IMR-90 (cell line): ENCODE data around the gene ARL4C. TPM values are rescaled to one million over a fixed set of nuclear protein-coding genes. Genes with fewer than 3 reads are reported as not detected.
A peak's percentile ranks its signal among the peaks of the same experiment; 100 is the strongest.

ENCODE experiments used
- ATAC-seq: fragments of 200-7000 bp; cut with Tn5 transposase; 2 replicates; pipeline ENCODE4 v1.9.1; 2020; ENCODE audit warnings: low read depth, mild to moderate bottlenecking, moderate library complexity
- BruUV-seq: library from RNA; stranded (reverse); fragments of 400-500 nt; replicated peaks from 2 replicates; lab custom pipeline; 2021; lab: Mats Ljungman, UMichigan
- CTCF ChIA-PET: fragments of 300-600 bp; formaldehyde crosslinking; extraction: SDS; loops from one replicate; lab custom pipeline; 2021; ENCODE audit warnings: antibody characterized with exemption; lab: Yijun Ruan, JAX
- POLR2A ChIA-PET: fragments of 300-600 bp; sonication (Branson Sonifier 250); formaldehyde crosslinking; loops from one replicate; lab custom pipeline; 2022; ENCODE audit warnings: antibody characterized with exemption; ENCODE audit not compliant: unreplicated experiment; lab: Charles Lee
- DNase-seq: peaks from one replicate; pipeline ENCODE4 v3.0.0; 2013
- H2AFZ ChIP-seq: replicated peaks from 2 replicates; pipeline ENCODE3; 2013; ENCODE audit warnings: low read length, mild to moderate bottlenecking; ENCODE audit not compliant: poor library complexity
- H2AK5ac ChIP-seq: 2 replicates; pipeline ENCODE4 v1.6.1; 2013; ENCODE audit warnings: low read depth, low read length, inconsistent platforms
- H2AK9ac ChIP-seq: replicated peaks from 2 replicates; pipeline ENCODE3; 2013; ENCODE audit warnings: mild to moderate bottlenecking, low read depth, low read length, moderate library complexity; ENCODE audit not compliant: poor library complexity
- H2BK120ac ChIP-seq: 2 replicates; pipeline ENCODE4 v1.6.1; 2013; ENCODE audit warnings: low read depth, low read length, inconsistent platforms
- H2BK15ac ChIP-seq: 3 replicates; pipeline ENCODE4 v1.6.1; 2013; ENCODE audit warnings: low read depth, low read length, inconsistent platforms
- H2BK20ac ChIP-seq: 2 replicates; pipeline ENCODE4 v1.6.1; 2013; ENCODE audit warnings: low read depth, mild to moderate bottlenecking, inconsistent platforms, low read length, moderate library complexity
- H2BK5ac ChIP-seq: 2 replicates; pipeline ENCODE4 v1.6.1; 2013; ENCODE audit warnings: mild to moderate bottlenecking, low read depth, low read length, inconsistent platforms; ENCODE audit not compliant: poor library complexity, severe bottlenecking
- H3K14ac ChIP-seq: replicated peaks from 2 replicates; pipeline ENCODE4 v1.6.1; 2013; ENCODE audit warnings: low read depth, low read length, inconsistent platforms
- H3K18ac ChIP-seq: 2 replicates; pipeline ENCODE4 v1.6.1; 2013; ENCODE audit warnings: low read depth, low read length, control low read depth
- H3K23ac ChIP-seq: 2 replicates; pipeline ENCODE4 v1.6.1; 2013; ENCODE audit warnings: low read depth, low read length, inconsistent platforms
- H3K27ac ChIP-seq: 2 replicates; pipeline ENCODE4 v1.5.1; 2013; ENCODE audit warnings: mild to moderate bottlenecking, control low read depth, low read length; ENCODE audit not compliant: insufficient read depth
- H3K27me3 ChIP-seq: 2 replicates; pipeline ENCODE4 v1.6.1; 2013; ENCODE audit warnings: low read length; ENCODE audit not compliant: control insufficient read depth, insufficient read depth
- H3K36me3 ChIP-seq: 2 replicates; pipeline ENCODE4 v1.6.1; 2013; ENCODE audit warnings: low read length, mixed read lengths; ENCODE audit not compliant: control insufficient read depth, insufficient read depth
- H3K4ac ChIP-seq: 2 replicates; pipeline ENCODE4 v1.6.1; 2013; ENCODE audit warnings: low read depth, low read length, inconsistent platforms
- H3K4me1 ChIP-seq: 2 replicates; pipeline ENCODE4 v1.6.1; 2013; ENCODE audit warnings: low read length, mixed read lengths; ENCODE audit not compliant: control insufficient read depth, insufficient read depth
- H3K4me2 ChIP-seq: 2 replicates; pipeline ENCODE4 v1.6.1; 2013; ENCODE audit warnings: low read depth, mild to moderate bottlenecking, control low read depth, low read length, moderate library complexity
- H3K4me3 ChIP-seq: 2 replicates; pipeline ENCODE4 v1.5.1; 2013; ENCODE audit warnings: low read depth, mild to moderate bottlenecking, control low read depth, low read length, moderate library complexity; ENCODE audit not compliant: insufficient read depth
- H3K56ac ChIP-seq: 2 replicates; pipeline ENCODE4 v1.6.1; 2013; ENCODE audit warnings: low read length, inconsistent platforms; ENCODE audit not compliant: insufficient read depth; ENCODE audit errors: extremely low read depth
- H3K79me1 ChIP-seq, 2 experiments: 2 replicates each; pipeline ENCODE4 v1.6.1; 2013; ENCODE audit warnings: low read length in 2 of 2, inconsistent platforms in 1 of 2, low read depth in 1 of 2
- H3K9ac ChIP-seq: 2 replicates; pipeline ENCODE4 v1.6.1; 2013; ENCODE audit warnings: low read depth, low read length, control low read depth
- H3K9me1 ChIP-seq: 2 replicates; pipeline ENCODE4 v1.6.1; 2013; ENCODE audit warnings: low read length, inconsistent platforms; ENCODE audit not compliant: insufficient read depth
- H3K9me3 ChIP-seq: 2 replicates; pipeline ENCODE4 v1.6.1; 2013; ENCODE audit warnings: low read length; ENCODE audit not compliant: control insufficient read depth, insufficient read depth
- H4K20me1 ChIP-seq: 2 replicates; pipeline ENCODE4 v1.6.1; 2013; ENCODE audit warnings: low read length, inconsistent platforms; ENCODE audit not compliant: insufficient read depth
- H4K5ac ChIP-seq: 2 replicates; pipeline ENCODE4 v1.6.1; 2013; ENCODE audit warnings: mild to moderate bottlenecking, low read depth, low read length, control low read depth
- H4K8ac ChIP-seq, 2 experiments: 2 replicates each; pipeline ENCODE4 v1.6.1; 2013; ENCODE audit warnings: low read depth in 2 of 2, low read length in 2 of 2, control low read depth in 1 of 2, inconsistent platforms in 1 of 2
- H4K91ac ChIP-seq: 2 replicates; pipeline ENCODE4 v1.6.1; 2013; ENCODE audit warnings: low read depth, low read length, inconsistent platforms; ENCODE audit not compliant: insufficient read depth
- CHD1 ChIP-seq: IDR thresholded peaks from 2 replicates; pipeline ENCODE4 v1.6.1; 2012; ENCODE audit warnings: low read depth, low read length, improper control_type of control experiment
- ELK1 ChIP-seq: fragments of 150-350 bp; IDR thresholded peaks from 2 replicates; pipeline ENCODE4 v1.6.1; 2016; ENCODE audit warnings: low read depth, mild to moderate bottlenecking, low read length, moderate library complexity, borderline replicate concordance
- FOS ChIP-seq: fragments of 150-350 bp; IDR thresholded peaks from 2 replicates; pipeline ENCODE4 v1.6.1; 2016; ENCODE audit warnings: low read depth, low read length
- MAFK ChIP-seq: IDR thresholded peaks from 2 replicates; pipeline ENCODE4 v1.6.1; 2012; ENCODE audit warnings: low read depth, low read length, improper control_type of control experiment
- MAZ ChIP-seq: IDR thresholded peaks from 2 replicates; pipeline ENCODE4 v1.6.1; 2012; ENCODE audit warnings: low read depth, mild to moderate bottlenecking, low read length, improper control_type of control experiment, moderate library complexity, borderline replicate concordance
- MXI1 ChIP-seq: IDR thresholded peaks from 2 replicates; pipeline ENCODE4 v1.6.1; 2012; ENCODE audit warnings: low read depth, mild to moderate bottlenecking, low read length, moderate library complexity, borderline replicate concordance
- RCOR1 ChIP-seq: IDR thresholded peaks from 2 replicates; pipeline ENCODE4 v1.6.1; 2012; ENCODE audit warnings: mild to moderate bottlenecking, low read length, improper control_type of control experiment; ENCODE audit not compliant: insufficient replicate concordance
- SMC3 ChIP-seq: fragments of 150-350 bp; IDR thresholded peaks from 2 replicates; pipeline ENCODE4 v1.6.1; 2016; ENCODE audit warnings: low read depth, mild to moderate bottlenecking, antibody characterized with exemption, low read length, moderate library complexity
- WGBS, 2 experiments: methylation state at CpG; one replicate each; pipeline versions ENCODE4 v1.1.5 to v1.1.7; 2013; ENCODE audit warnings: missing lambda C conversion rate in 2 of 2; ENCODE audit not compliant: insufficient read length in 1 of 2; ENCODE audit errors: extremely low coverage in 2 of 2; 5-methylcytosine and 5-hydroxymethylcytosine counted together
- dilution Hi-C: fragments of 300-500 bp; cut with HindIII; formaldehyde crosslinking; loops from one replicate; pipeline ENCODE4 v1.14.3; 2018; ENCODE audit warnings: low sequenced_read_pairs; ENCODE audit not compliant: unreplicated experiment
- in situ Hi-C: fragments of 300-500 bp; cut with MboI; formaldehyde crosslinking; loops from 3 replicates; pipeline ENCODE4 v1.14.3; 2019; ENCODE audit warnings: low sequenced_read_pairs, inconsistent platforms, mixed read lengths
- intact Hi-C: fragments of 100-400 bp; cut with micrococcal nuclease; formaldehyde crosslinking; loops from 2 replicates; pipeline ENCODE4 v1.10.0; 2022
- polyA plus RNA-seq, 3 experiments: library from polyadenylated mRNA; depleted of rRNA; stranded (reverse); fragments of >200 nt; gene quantifications; 2 replicates each; pipeline ENCODE4 v1.2.3, GENCODE V29; 2012; ENCODE audit warnings: low replicate concordance in 1 of 3
- total RNA-seq: library from RNA; depleted of rRNA; stranded (reverse); fragments of >200 nt; gene quantifications from 2 replicates; pipeline ENCODE4 v1.2.3, GENCODE V29; 2012

The ARL4C gene
- total and polyA plus RNA-seq, 2 of the 4 experiments (the other 2 are of a cell fraction) = 7.7 to 8.2 TPM

GRCh38 chr2:234542742-234543141 lies 45.9 kb upstream of the ARL4C start:
- no peaks in the 10 kb centered on the region for H3K4me1 ChIP-seq
- 82% methylated on average over 5 of the region's 11 CpGs; no CpG with 5 or more reads in 1 of the 2 experiments for WGBS, 2 experiments
- no peaks in the 10 kb centered on the region for H3K36me3 ChIP-seq
- peaks cover 2% of the 10 kb centered on the region for H3K27me3 ChIP-seq
- no peak overlapping the region for H3K18ac ChIP-seq
- no peak overlapping the region for H3K27ac ChIP-seq
- no peak overlapping the region for H2AK5ac ChIP-seq
- no peak overlapping the region for H3K4me3 ChIP-seq
- H2BK20ac ChIP-seq = no peak overlapping the region
- BruUV-seq = no TSS peak
- peaks cover 6% of the 10 kb centered on the region for H3K9me3 ChIP-seq
- DNase-seq = no peak
- no peak overlapping the region for H3K9ac ChIP-seq
- H4K20me1 ChIP-seq = no peaks in the 10 kb centered on the region
- H3K4me2 ChIP-seq = no peak overlapping the region
- H3K14ac ChIP-seq = no peak overlapping the region
- no peak overlapping the region for H3K23ac ChIP-seq
- H2BK15ac ChIP-seq = no peak overlapping the region
- ATAC-seq = no peak
- dilution Hi-C loops = no loop called here
- H4K91ac ChIP-seq = no peak overlapping the region
- no peak overlapping the region for H4K5ac ChIP-seq
- in situ Hi-C loops = loop anchor here (5.0 to 25.0 kb wide), 3 partner anchors 405 to 1045 kb away; no protein-coding TSS in a partner anchor
- H3K56ac ChIP-seq = no peak overlapping the region
- H2BK120ac ChIP-seq = no peak overlapping the region
- no peaks in the 10 kb centered on the region for H3K9me1 ChIP-seq
- H3K79me1 ChIP-seq = no peaks in the 10 kb centered on the region
- no peak overlapping the region for H2AFZ ChIP-seq
- ChIA-PET CTCF (no interaction called here), POLR2A (no interaction called here)
- TF ChIP-seq MAZ = no peak
- peak; percentile 87 for TF ChIP-seq MAFK
- TF ChIP-seq CHD1 = no peak
- no peak for TF ChIP-seq RCOR1
- no peak for TF ChIP-seq SMC3
- TF ChIP-seq FOS = no peak
- TF ChIP-seq MXI1 = no peak
- no peak for TF ChIP-seq ELK1
- no peak overlapping the region for H3K4ac ChIP-seq
- no peak overlapping the region for H2BK5ac ChIP-seq
- no peak overlapping the region for H2AK9ac ChIP-seq
- H4K8ac ChIP-seq = no peak overlapping the region
- intact Hi-C loops = loop anchor here (10.0 kb wide), 1 partner anchor 688 kb away; the partner anchor contains the start of gene HJURP
